CD4-positive, alpha-beta T cell (primary cell): ENCODE measurements around the gene HRK. TPM values are rescaled to one million over a fixed set of nuclear protein-coding genes. Genes with fewer than 3 reads are reported as not detected.
A peak's percentile ranks its signal among the peaks of the same experiment; 100 is the strongest.

Experiments used
- ATAC-seq: fragments of 200-7000 bp; cut with Tn5 transposase; one replicate; pipeline ENCODE4 v1.10.0; 2022; ENCODE audit warnings: mild to moderate bottlenecking; ENCODE audit not compliant: poor library complexity
- CTCF ChIA-PET: fragments of 350-600 bp; sonication (Branson Sonifier 250); formaldehyde crosslinking; loops from one replicate; lab custom pipeline; 2021; ENCODE audit warnings: antibody characterized with exemption, inconsistent platforms; lab: Charles Lee
- POLR2A ChIA-PET: fragments of 350-600 bp; sonication (Branson Sonifier 250); formaldehyde crosslinking; loops from one replicate; lab custom pipeline; 2021; ENCODE audit warnings: antibody characterized with exemption, inconsistent platforms; lab: Charles Lee
- DNase-seq, 14 experiments: peaks; one replicate each; pipeline ENCODE4 v3.0.0-alpha.2; 2013 to 2020; ENCODE audit warnings: mixed read lengths in 2 of 14
- H3K27ac ChIP-seq, 2 donors: one replicate each; pipeline versions ENCODE4 v1.5.1 to v1.7.0; 2013; ENCODE audit warnings: low read length in 2 of 2, low read depth in 1 of 2, mild to moderate bottlenecking in 1 of 2
- H3K27me3 ChIP-seq, 2 experiments: 1 replicate in 1 of 2; 2 replicates in 1 of 2; pipeline versions ENCODE4 v1.6.1 to v1.7.0; 2013; ENCODE audit warnings: low read length in 2 of 2, control low read depth in 1 of 2, mild to moderate bottlenecking in 1 of 2, moderate library complexity in 1 of 2; ENCODE audit not compliant: insufficient read depth in 2 of 2, control insufficient read depth in 1 of 2
- H3K36me3 ChIP-seq: one replicate; pipeline ENCODE4 v1.6.1; 2013; ENCODE audit warnings: low read length, control low read depth; ENCODE audit not compliant: insufficient read depth
- H3K4me1 ChIP-seq: one replicate; pipeline ENCODE4 v1.6.1; 2013; ENCODE audit warnings: low read length, control low read depth; ENCODE audit not compliant: insufficient read depth
- H3K4me3 ChIP-seq: one replicate; pipeline ENCODE4 v1.5.1; 2013; ENCODE audit warnings: mild to moderate bottlenecking, low read length, moderate library complexity
- H3K9me3 ChIP-seq, 2 experiments: 1 replicate in 1 of 2; 2 replicates in 1 of 2; pipeline versions ENCODE4 v1.6.1 to v1.7.0; 2013; ENCODE audit warnings: low read length in 2 of 2, mild to moderate bottlenecking in 2 of 2, control low read depth in 1 of 2, moderate library complexity in 1 of 2; ENCODE audit not compliant: control insufficient read depth in 1 of 2, insufficient read depth in 1 of 2
- H3K27ac Mint-ChIP-seq: one replicate; pipeline ENCODE4 v1.8.0; 2020; ENCODE audit warnings: mixed read lengths
- H3K27me3 Mint-ChIP-seq: one replicate; pipeline ENCODE4 v1.8.0; 2021; ENCODE audit warnings: mixed read lengths
- H3K36me3 Mint-ChIP-seq: one replicate; pipeline ENCODE4 v1.8.0; 2021; ENCODE audit warnings: low read depth, mixed read lengths
- H3K4me1 Mint-ChIP-seq: one replicate; pipeline ENCODE4 v1.8.0; 2021; ENCODE audit warnings: low read depth, mixed read lengths
- H3K4me3 Mint-ChIP-seq: one replicate; pipeline ENCODE4 v1.8.0; 2020; ENCODE audit warnings: mild to moderate bottlenecking, mixed read lengths
- H3K9me3 Mint-ChIP-seq: one replicate; pipeline ENCODE4 v1.8.0; 2020; ENCODE audit warnings: mixed read lengths
- intact Hi-C, 2 experiments: fragments of 100-400 bp; cut with DNase I in 1 of 2; cut with micrococcal nuclease in 1 of 2; formaldehyde crosslinking; loops; one replicate each; pipeline versions ENCODE4 v1.15.1 to v1.9.0; 2023 to 2025; cut with DNase I, micrococcal nuclease
- polyA plus RNA-seq, 2 donors: library from polyadenylated mRNA; unstranded; fragments of 120-200 nt; gene quantifications; one replicate each; pipeline ENCODE4 v1.2.1, GENCODE V29; 2013
- total RNA-seq, 174 experiments: library from RNA in 2 of 174; stranded (reverse) in 2 of 174; gene quantifications; one replicate each; pipeline ENCODE4 v1.2.3 and lab custom pipeline; 2021 to 2026
- TF ChIP-seq, protein P1 (sequence below): fragments of 200-600 bp; IDR thresholded peaks from one replicate; pipeline ENCODE4 v1.8.0; 2022; ENCODE audit warnings: antibody characterized with exemption, mild to moderate bottlenecking

The HRK gene
- not detected for total RNA-seq
- 0.01 TPM for polyA plus RNA-seq (2013, experiment 1 of 2)
- polyA plus RNA-seq (2013, experiment 2 of 2) = 0.03 TPM
- total RNA-seq (lab: John Stamatoyannopoulos, UW) = 0 to 0.40 (median 0.04) reads per million in 172 experiments

DNA sequence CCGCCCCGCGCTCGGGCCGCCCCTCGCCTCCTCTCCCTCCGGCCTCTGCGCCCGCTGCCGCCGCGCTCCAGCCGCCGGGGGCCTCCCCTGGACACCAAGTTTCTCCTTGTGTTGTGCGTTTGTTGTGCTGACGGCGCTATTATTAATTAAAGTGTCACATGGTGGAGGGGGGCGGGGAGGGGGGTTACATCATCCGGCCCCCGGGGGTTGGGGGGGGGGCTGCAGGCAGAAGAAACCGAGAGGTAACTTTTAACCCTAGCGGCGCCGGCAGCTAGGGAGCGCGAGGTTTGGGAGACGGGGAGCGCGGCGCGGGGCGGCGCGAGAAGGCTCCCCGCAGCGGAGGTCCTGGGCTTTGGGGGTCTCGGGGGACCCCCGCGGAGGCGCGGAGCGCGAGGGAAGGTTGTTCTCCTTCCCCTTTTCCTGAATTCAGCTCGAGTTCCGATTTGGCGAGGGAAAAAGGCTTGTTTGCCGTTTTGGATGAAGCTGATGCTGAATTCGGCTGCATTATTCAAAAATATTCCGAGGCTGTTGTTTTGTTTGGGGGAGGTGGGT is at the start of gene HRK:
Gene HRK, minus strand, starts transcription at position 117 of the 552 bp plus-strand sequence. CDS start 134 bp downstream, outside the sequence.
- Mint-ChIP-seq H3K27ac (no peak within 1 kb of the TSS), H3K27me3 (peaks cover 73% of the 10 kb centered on the region), H3K4me1 (peaks cover 38% of the 10 kb centered on the region), H3K4me3 (peak within 1 kb of the TSS; percentile 82), H3K36me3 (no peaks in the 10 kb centered on the region), H3K9me3 (no peaks in the 10 kb centered on the region)
- ATAC-seq = no peak
- Histone ChIP-seq H3K36me3 (no peaks in the 10 kb centered on the region), H3K27ac (no peak within 1 kb of the TSS), H3K4me3 (no peak within 1 kb of the TSS), H3K9me3 (peaks cover 0 to 18% of the 10 kb centered on the region in 2 experiments), H3K4me1 (peaks cover 34% of the 10 kb centered on the region), H3K27me3 (peaks cover 44 to 69% of the 10 kb centered on the region in 2 experiments)
- ChIA-PET CTCF (no interaction called here), POLR2A (no interaction called here)
- DNase-seq = no peak
- TF ChIP-seq, protein P1, sequence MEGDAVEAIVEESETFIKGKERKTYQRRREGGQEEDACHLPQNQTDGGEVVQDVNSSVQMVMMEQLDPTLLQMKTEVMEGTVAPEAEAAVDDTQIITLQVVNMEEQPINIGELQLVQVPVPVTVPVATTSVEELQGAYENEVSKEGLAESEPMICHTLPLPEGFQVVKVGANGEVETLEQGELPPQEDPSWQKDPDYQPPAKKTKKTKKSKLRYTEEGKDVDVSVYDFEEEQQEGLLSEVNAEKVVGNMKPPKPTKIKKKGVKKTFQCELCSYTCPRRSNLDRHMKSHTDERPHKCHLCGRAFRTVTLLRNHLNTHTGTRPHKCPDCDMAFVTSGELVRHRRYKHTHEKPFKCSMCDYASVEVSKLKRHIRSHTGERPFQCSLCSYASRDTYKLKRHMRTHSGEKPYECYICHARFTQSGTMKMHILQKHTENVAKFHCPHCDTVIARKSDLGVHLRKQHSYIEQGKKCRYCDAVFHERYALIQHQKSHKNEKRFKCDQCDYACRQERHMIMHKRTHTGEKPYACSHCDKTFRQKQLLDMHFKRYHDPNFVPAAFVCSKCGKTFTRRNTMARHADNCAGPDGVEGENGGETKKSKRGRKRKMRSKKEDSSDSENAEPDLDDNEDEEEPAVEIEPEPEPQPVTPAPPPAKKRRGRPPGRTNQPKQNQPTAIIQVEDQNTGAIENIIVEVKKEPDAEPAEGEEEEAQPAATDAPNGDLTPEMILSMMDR = no peak
- intact Hi-C loops = no loop called here

DNA sequence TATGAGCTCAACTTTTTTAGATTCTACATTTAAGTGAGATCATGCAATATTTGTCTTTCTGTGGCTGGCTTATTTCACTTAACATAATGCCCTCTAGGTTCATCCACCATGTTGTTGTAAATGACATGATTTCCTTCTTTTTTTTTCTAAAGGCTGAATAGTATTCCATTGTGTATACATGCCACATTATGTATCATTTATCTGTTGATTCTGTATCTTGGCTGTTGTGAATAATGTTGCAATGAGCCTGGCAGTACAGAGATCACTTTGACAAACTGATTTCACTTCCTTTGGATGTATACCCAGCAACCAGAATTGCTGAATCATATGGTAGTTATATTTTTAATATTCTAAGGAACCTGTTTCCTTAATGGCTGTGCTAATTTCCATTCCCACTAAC is 48.6 kb upstream of the HRK start:
- Mint-ChIP-seq H3K4me1 (peaks cover 41% of the 10 kb centered on the region), H3K27ac (no peak overlapping the region), H3K9me3 (no peaks in the 10 kb centered on the region), H3K27me3 (no peaks in the 10 kb centered on the region), H3K4me3 (no peak overlapping the region), H3K36me3 (peaks cover 55% of the 10 kb centered on the region)
- H3K4me3 ChIP-seq = no peak overlapping the region
- TF ChIP-seq, protein P1 = no peak
- POLR2A ChIA-PET = no interaction called here
- no peaks in the 10 kb centered on the region for H3K27me3 ChIP-seq
- peaks cover 9% of the 10 kb centered on the region for H3K36me3 ChIP-seq
- H3K4me1 ChIP-seq = peaks cover 16% of the 10 kb centered on the region
- DNase-seq (no peak), ATAC-seq (no peak)
- H3K9me3 ChIP-seq = no peaks in the 10 kb centered on the region
- intact Hi-C loops = no loop called here
- H3K27ac ChIP-seq = no peak overlapping the region
- CTCF ChIA-PET = no interaction called here

DNA sequence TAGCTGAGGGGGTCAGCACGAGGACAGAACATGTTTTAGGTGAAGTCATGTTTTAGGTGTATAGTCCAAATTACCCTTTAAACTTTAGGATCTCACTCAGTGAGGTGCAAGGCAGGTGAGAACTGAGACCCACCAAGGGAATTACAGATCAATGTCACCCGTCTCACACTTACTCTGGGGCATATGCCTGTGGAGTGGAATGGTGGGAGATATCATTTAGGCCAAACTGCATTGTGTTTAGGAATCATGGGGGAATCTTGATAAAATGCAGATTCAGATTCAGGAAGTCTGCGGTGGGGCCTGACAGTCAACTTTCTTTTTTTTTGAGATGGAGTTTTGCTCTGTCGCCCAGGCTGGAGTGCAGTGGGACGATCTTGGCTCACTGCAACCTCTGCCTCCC is 47.3 kb upstream of the HRK start:
- TF ChIP-seq, protein P1 = no peak
- no peak for DNase-seq
- H3K27ac ChIP-seq = no peak overlapping the region
- intact Hi-C loops = no loop called here
- ChIA-PET CTCF (no interaction called here), POLR2A (no interaction called here)
- no peak for ATAC-seq
- Mint-ChIP-seq H3K36me3 (peaks cover 46% of the 10 kb centered on the region), H3K4me3 (no peak overlapping the region), H3K9me3 (no peaks in the 10 kb centered on the region), H3K4me1 (peaks cover 52% of the 10 kb centered on the region), H3K27me3 (no peaks in the 10 kb centered on the region), H3K27ac (no peak overlapping the region)
- H3K4me1 ChIP-seq = peaks cover 24% of the 10 kb centered on the region
- H3K36me3 ChIP-seq = peaks cover 9% of the 10 kb centered on the region
- H3K9me3 ChIP-seq = no peaks in the 10 kb centered on the region
- H3K27me3 ChIP-seq = no peaks in the 10 kb centered on the region
- H3K4me3 ChIP-seq = no peak overlapping the region
